22Rv1 (cell line): ENCODE measurements around the gene PAPOLA.
A peak's percentile ranks its signal among the peaks of the same experiment; 100 is the strongest.

Experiments used
- H3K27ac ChIP-seq: fragments of 450-650 bp; 2 replicates; pipeline ENCODE4 v1.5.1; 2017
- CTCF ChIP-seq: fragments of 450-650 bp; IDR thresholded peaks from 2 replicates; pipeline ENCODE4 v1.5.1; 2017; ENCODE audit warnings: mild to moderate bottlenecking
- ZFX ChIP-seq: fragments of 450-650 bp; IDR thresholded peaks from 2 replicates; pipeline ENCODE4 v1.6.1; 2017; ENCODE audit warnings: antibody characterized with exemption, borderline replicate concordance

PAPOLA gene

GRCh38 chr14:96559571-96559970, 57.4 kb downstream of the PAPOLA start:
- TF ChIP-seq ZFX: no peak
- no peak for TF ChIP-seq CTCF
- H3K27ac ChIP-seq: no peak overlapping the region

GRCh38 chr14:96564389-96564788, 62.2 kb downstream of the PAPOLA start:
- H3K27ac ChIP-seq: no peak overlapping the region
- no peak for TF ChIP-seq CTCF

GRCh38 chr14:96565811-96566210, 63.6 kb downstream of the PAPOLA start:
- no peak for TF ChIP-seq ZFX
- no peak for TF ChIP-seq CTCF
- H3K27ac ChIP-seq: no peak overlapping the region

- TF ChIP-seq ZFX: no peak
- peak; percentile 82 for TF ChIP-seq CTCF
- H3K27ac ChIP-seq: no peak overlapping the region
Measured at GRCh38 chr14:96567289-96567899, 65.2 kb downstream of the PAPOLA start.

- no peak overlapping the region for H3K27ac ChIP-seq
- no peak for TF ChIP-seq CTCF
- no peak for TF ChIP-seq ZFX
Measured at GRCh38 chr14:96568621-96569020, 66.4 kb downstream of the PAPOLA start.

- H3K27ac ChIP-seq: no peak overlapping the region
- TF ChIP-seq CTCF (no peak), ZFX (no peak)
Measured at GRCh38 chr14:96571311-96571710, 69.1 kb downstream of the PAPOLA start.

- H3K27ac ChIP-seq: no peak overlapping the region
- TF ChIP-seq ZFX: no peak
Measured at GRCh38 chr14:96573473-96574100, 71.4 kb downstream of the PAPOLA start.

- H3K27ac ChIP-seq: peak overlapping the region; percentile 25; the same call in 1 of the 2 replicates
- no peak for TF ChIP-seq ZFX
- no peak for TF ChIP-seq CTCF
Measured at GRCh38 chr14:96574171-96574632, 72.0 kb downstream of the PAPOLA start.
